HL-60 (cell line): ENCODE data around the gene SGSH.

ENCODE experiments used
- DNase-seq, 2 experiments: peaks; one replicate each; pipeline ENCODE4 v3.0.0-alpha.2; 2010 to 2020; ENCODE audit warnings: low read depth in 1 of 2, low spot score in 1 of 2
- H3K27ac ChIP-seq: fragments of 250-450 bp; sonication (Bioruptor Pico); replicated peaks from 2 replicates; pipeline ENCODE4 v1.5.1; 2020; ENCODE audit warnings: mild to moderate bottlenecking, moderate library complexity
- H3K27me3 ChIP-seq: fragments of 250-450 bp; sonication (Bioruptor Pico); 2 replicates; pipeline ENCODE4 v1.5.1; 2021; ENCODE audit warnings: mild to moderate bottlenecking, moderate library complexity; ENCODE audit not compliant: insufficient read depth, poor library complexity, severe bottlenecking
- H3K4me3 ChIP-seq: replicated peaks from 2 replicates; pipeline ENCODE4 v1.5.1; 2011; ENCODE audit warnings: mild to moderate bottlenecking, control low read depth, low read length; ENCODE audit not compliant: insufficient read depth
- CTCF ChIP-seq: IDR thresholded peaks from one replicate; pipeline ENCODE4 v1.5.1; 2011; ENCODE audit warnings: low read length, control low read depth, inconsistent platforms; ENCODE audit not compliant: insufficient read depth
- GABPA ChIP-seq: IDR thresholded peaks from 2 replicates; pipeline ENCODE4 v1.6.1; 2012; ENCODE audit warnings: low read depth
- POLR2AphosphoS5 ChIP-seq: IDR thresholded peaks from 2 replicates; pipeline ENCODE4 v1.6.1; 2012; ENCODE audit warnings: low read depth
- REST ChIP-seq: IDR thresholded peaks from 2 replicates; pipeline ENCODE4 v1.6.1; 2012; ENCODE audit warnings: low read depth; ENCODE audit not compliant: insufficient replicate concordance
- SPI1 ChIP-seq: IDR thresholded peaks from 2 replicates; pipeline ENCODE4 v1.6.1; 2012; ENCODE audit warnings: low read depth, mild to moderate bottlenecking, borderline replicate concordance

Gene SGSH

GRCh38 chr17:80209765-80210164 is 10.4 kb downstream of the SGSH start:
- DNase-seq, result no peak
- no peak overlapping the region for H3K4me3 ChIP-seq
- H3K27me3 ChIP-seq, result no peaks in the 10 kb centered on the region
- TF ChIP-seq SPI1 (no peak), CTCF (no peak), POLR2AphosphoS5 (no peak), GABPA (no peak), REST (no peak)
- H3K27ac ChIP-seq, result no peak overlapping the region

GRCh38 chr17:80208050-80208449 is 12.1 kb downstream of the SGSH start:
- DNase-seq, result no peak
- H3K27ac ChIP-seq, result no peak overlapping the region
- peaks cover 2% of the 10 kb centered on the region for H3K27me3 ChIP-seq
- H3K4me3 ChIP-seq, result no peak overlapping the region
- TF ChIP-seq GABPA (no peak), SPI1 (no peak), REST (no peak), POLR2AphosphoS5 (no peak), CTCF (no peak)

- no peak overlapping the region for H3K4me3 ChIP-seq
- no peak for DNase-seq
- no peak for TF ChIP-seq SPI1
- TF ChIP-seq CTCF, result no peak
- TF ChIP-seq REST, result no peak
- no peak for TF ChIP-seq GABPA
- no peak for TF ChIP-seq POLR2AphosphoS5
- H3K27me3 ChIP-seq, result peaks cover 2% of the 10 kb centered on the region
- H3K27ac ChIP-seq, result no peak overlapping the region
Measured at GRCh38 chr17:80205811-80206210, 14.3 kb downstream of the SGSH start.
